ENCODE data around the gene PI4KA.

DNA sequence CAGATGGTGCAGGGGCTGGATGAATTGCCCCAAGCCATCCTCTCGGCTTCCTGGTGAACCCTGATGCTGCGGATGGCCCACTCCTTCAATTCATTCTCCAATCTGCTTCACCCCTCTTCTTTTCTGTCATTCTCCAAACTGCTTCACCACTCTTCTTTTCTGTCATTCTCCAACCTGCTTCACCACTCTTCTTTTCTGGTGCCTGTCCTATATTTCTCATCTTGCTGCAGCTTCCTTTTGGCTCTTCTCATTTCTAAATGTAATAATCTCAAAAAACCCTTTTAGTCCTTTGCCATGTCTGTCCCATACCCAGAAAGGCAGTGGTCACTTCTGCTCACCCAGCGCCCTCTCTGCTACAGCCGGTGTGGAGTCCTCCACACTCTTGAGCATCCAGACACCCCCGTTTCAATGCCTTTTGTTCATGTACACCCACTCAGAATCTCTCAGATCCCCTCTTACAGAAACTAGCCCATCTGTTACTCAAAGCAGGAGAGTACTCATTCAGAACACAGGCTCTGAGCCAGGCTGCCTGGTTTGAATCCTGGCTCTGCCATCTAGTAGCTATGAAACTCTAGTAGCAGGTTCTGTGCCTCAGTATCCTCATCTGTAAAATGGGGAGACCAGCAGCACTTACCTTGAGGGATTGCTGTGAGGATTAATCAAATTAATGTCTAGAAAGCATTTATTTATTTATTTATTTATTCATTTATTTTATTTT, 69.8 kb downstream of the PI4KA start:
- TF ChIP-seq, protein P1, sequence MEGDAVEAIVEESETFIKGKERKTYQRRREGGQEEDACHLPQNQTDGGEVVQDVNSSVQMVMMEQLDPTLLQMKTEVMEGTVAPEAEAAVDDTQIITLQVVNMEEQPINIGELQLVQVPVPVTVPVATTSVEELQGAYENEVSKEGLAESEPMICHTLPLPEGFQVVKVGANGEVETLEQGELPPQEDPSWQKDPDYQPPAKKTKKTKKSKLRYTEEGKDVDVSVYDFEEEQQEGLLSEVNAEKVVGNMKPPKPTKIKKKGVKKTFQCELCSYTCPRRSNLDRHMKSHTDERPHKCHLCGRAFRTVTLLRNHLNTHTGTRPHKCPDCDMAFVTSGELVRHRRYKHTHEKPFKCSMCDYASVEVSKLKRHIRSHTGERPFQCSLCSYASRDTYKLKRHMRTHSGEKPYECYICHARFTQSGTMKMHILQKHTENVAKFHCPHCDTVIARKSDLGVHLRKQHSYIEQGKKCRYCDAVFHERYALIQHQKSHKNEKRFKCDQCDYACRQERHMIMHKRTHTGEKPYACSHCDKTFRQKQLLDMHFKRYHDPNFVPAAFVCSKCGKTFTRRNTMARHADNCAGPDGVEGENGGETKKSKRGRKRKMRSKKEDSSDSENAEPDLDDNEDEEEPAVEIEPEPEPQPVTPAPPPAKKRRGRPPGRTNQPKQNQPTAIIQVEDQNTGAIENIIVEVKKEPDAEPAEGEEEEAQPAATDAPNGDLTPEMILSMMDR (IDR thresholded peaks at IDR 0.05): no peak
- TF ChIP-seq ZFX (IDR thresholded peaks at IDR 0.05; ENCODE audit: borderline replicate concordance): no peak
